GM21367 (cell line): ENCODE data around the gene FBXO2.

ENCODE experiments used
- ATAC-seq: cut with Tn5 transposase; IDR thresholded peaks from one replicate; pipeline ENCODE4 v1.9.1; 2021; ENCODE audit not compliant: unreplicated experiment

FBXO2 gene, protein sequence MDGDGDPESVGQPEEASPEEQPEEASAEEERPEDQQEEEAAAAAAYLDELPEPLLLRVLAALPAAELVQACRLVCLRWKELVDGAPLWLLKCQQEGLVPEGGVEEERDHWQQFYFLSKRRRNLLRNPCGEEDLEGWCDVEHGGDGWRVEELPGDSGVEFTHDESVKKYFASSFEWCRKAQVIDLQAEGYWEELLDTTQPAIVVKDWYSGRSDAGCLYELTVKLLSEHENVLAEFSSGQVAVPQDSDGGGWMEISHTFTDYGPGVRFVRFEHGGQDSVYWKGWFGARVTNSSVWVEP

DNA sequence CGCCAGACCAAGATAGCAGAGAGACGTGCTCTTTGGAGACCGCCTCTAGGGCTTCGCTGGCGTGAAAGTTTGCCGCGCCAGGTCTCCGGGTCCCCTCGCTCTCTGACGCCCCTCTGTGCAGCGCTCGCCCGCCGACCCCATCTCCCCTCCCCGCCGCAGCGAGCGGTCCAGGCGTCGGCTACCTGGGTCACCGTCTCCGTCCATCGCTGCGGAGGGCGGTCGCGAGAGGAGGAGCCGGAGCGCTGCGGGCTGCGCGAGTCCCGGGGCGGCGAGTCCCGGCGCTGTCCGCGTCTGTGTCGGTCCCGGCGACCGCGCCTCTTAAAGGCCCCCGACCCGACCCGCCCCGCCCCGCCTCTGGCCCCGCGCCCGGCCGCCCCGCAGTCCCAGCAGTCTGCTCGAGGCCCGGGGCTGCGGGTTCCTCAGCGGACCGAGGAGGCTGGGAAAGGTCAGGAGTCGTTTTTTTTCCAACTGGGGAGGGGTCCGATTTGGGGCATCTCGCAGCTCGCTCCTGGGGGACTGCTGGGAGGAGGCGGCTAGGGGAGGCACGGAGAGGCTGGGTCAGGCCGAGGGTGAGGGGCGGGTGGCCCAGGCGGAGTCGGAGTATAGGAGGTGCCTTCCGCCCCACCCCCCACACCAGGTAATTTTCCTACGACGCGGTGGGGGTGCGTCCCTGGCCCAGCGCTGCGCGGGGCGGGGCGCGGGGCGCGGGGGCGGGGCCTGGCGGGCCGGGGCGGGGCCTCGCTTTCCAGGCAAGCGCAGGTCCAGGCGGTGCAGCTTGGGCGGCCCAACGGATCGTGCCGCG, at the start of gene FBXO2, which contains the start of gene FBXO44:
Gene FBXO2 (minus strand): TSS at position 293 of the 802 bp plus-strand sequence. CDS start 89 bp downstream, at position 204.
Gene FBXO44 (plus strand): TSS at position 741 of the 802 bp plus-strand sequence. CDS start 959 bp downstream, outside the sequence.
- ATAC-seq: no peak

DNA sequence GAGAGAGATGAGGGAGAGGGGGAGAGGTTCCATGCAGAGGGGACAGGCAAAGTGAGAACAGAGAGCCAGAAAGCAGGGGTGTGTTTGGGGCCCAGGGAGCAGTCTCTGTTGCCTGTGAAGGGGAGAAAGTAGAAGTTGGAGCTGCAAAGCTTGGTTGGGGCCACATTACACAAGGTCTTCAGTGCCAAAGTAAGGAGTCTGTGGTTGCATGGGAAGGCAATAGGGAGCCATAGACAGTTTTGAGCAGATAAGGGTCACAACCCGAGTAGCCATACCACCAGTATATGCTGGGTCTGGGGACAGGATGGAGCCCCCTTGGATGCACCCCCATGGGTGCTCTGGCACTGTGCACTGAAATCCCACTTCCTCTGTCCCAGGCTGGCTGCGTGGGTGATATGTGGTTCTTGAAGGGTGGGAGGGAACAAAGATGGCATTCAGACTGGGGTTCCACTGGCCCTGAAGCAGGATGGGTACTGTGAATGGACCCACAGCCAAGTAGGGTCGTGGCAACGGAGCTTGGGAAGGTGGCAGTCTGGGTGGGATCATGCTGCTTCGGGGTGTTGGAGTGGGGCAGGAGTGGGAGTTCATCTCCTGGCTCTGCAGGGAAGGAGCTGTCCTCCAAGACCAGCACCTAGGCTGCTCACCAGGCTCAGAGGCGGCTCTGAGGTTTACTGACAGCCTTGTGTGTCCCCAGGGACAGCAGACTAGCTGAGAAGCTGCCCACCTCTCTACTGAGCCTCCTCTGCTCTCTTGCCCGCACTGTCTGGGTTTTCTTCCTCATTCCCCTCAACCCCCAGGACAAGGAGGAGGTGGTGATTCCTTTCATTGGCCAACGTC, 49.3 kb upstream of the FBXO2 start:
- no peak for ATAC-seq

DNA sequence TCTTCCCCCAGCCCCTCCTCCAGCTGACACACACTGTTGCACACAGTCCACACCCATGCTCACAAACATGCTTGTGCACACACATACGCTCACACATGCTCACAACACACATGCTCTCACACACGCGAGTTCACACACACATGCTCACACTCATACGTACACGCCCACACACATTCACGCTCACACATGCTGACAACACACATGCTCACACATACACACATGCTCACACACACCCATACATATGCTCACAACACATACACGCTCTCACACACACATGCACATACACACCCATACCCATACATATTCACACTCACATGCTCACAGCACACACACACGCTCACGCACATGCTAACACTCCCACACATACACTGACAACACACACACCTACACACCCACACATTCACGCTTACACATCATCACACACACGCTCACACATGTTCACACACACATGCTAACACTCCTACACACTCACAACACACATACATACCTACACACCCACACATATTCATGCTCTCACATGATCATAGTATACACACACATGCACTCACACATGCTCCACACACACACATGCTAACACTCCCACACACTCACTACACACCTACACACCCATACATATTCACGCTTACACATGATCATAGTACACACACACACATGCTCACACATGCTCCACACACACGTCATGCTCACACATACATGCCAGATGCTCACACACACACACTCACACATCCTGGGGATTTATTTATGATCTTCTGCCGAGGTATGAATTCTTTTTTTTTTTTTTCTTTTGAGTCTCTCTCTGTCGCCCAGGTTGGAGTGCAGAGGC, 48.0 kb upstream of the FBXO2 start:
- ATAC-seq: no peak

DNA sequence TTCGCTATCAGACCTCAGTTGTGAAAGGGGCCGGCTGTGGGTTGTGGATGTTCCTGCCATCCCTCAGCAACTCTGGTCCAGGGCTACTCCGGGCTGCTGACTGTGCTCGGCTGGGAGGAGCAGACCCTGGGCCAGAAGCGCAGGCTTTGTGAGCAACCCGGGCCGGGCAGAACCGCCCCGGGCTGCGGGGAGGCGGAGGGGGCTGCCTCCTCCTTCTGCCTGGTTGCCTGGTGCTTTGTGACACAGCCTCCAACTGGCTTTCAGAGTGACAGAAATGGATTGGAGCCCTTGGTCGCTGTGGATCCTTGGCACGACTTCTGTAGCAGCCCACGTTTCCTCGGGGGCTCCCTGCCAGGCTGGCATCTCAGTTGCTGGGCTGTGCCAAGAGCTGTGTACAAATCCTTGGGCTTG, 47.3 kb upstream of the FBXO2 start:
- ATAC-seq: no peak

DNA sequence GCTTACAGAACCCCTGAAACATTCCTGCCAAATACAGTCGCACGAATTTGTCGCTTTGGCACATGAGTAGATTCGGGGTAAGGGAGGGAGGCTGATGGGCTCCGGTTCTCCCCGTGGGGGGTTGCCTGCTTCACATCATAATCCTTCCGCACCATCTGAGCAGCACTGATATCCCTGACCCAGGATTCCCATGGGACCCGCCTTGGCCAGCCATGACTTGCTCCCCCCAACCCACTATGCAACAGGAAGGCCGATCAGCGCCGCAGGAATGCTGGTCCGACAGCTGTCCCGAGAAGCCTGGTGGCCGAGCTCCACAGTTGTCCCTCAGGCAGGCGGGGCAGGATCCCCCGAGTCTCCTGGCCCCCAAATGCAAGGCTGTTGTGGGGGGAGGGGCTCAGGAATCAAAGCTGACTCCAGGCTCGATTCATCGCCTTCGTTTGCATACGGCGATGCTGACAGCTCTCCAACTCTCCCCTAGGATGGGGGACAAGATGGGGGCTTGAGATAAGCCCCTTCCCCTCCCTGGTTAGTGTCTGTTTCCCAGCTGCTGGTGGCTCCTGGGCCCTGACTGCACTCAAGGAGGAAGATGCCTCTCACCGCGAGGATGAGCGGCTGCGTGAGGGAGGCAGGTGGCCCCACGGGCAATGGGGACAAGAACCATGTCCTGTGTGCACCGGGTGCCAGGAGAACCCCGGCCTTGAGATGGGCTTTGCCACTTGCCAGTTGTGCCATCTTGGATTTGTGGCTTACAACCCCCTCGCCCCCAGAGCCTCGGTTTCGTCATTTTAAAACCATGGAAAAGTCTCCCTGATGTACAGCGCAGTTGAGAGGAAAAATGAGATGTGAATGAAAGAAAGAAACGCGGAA, 46.6 kb upstream of the FBXO2 start:
- no peak for ATAC-seq

DNA sequence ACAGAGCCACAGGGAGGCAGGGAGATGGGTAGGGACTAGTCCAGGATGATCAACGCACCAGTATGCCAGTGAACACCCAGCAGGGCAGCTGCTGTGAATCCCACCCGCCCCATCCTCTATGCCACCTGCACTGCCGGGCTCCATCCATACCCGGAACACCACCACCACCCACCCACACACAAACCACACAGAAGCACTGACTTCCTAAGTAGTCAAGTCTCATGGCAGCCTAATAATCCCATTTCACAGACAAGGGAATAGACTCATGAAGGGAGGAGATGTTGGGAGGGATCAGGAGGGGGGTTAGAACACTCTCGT, 43.6 kb upstream of the FBXO2 start:
- ATAC-seq: no peak

DNA sequence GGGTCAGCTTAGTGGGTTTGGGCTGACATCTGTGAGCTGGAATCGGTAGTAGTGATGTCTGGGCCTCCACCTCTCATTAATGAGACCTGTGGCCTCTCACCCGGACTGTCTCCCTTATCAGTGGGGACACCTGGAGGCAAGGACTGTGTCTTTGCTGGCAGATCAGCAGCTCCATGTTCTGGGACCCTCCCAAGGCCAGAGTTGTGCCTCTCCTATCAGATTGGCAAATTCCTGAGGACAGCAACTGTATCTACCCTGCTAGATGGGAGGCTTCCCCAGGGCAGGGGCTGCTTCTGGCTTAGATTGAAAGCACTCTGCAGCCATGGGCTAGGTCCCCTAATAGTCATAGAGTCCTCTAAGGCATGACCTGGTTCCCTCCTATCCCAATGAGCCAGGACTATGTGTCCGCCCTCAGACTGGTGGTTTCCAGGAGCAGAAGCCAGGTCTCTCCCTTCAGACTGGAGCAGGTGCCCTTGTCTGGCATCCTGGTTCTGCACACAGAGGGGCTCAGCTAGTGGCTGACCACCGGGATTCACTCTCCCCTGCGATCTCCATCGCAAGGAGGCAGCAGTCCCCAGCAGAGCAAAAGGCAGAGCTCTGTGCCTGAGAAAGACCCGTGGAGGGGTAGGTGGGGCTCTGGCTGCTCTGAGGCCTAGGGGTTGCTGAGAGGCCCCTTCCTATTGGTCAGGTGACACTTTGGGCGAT, 43.1 kb upstream of the FBXO2 start:
- no peak for ATAC-seq

DNA sequence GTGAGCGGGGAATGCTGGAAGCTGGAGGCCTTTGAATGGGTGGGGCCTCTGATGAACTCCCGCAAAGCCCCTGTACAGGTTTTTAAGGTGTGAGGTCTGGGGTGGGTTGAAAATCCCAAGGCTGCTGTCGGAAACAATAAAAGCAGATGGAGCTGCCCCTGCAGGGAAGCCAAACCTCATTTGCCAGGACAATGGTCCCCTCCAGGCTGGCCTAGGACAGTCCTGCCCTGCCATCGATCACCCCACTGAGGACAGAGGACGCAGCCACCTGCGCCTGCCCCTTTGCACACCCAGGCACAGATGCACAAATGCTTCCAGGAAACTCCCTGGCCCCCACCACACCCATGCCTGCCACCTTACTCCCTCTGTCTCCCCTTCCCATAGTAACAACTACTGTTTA, 41.6 kb upstream of the FBXO2 start:
- ATAC-seq: no peak

DNA sequence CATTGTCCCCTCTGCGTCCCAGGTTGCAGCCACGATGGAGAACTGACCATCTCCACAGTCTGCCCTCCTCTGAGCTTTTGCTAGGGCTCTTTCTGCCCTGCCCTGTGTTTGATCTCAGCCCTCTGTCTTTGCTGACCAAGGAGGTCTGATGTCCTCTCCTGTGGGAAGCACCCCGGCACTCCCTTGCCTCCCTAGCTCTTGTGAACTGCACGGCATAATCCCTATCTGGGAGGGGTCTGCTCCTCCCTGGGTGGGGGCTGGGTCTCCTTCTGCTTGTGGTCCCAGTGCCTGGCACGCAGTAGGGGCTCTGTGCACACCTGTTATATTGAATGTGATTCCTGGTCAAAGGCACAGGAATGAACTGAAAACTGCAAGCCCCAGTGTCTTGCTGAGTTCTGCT, 39.7 kb upstream of the FBXO2 start:
- no peak for ATAC-seq

DNA sequence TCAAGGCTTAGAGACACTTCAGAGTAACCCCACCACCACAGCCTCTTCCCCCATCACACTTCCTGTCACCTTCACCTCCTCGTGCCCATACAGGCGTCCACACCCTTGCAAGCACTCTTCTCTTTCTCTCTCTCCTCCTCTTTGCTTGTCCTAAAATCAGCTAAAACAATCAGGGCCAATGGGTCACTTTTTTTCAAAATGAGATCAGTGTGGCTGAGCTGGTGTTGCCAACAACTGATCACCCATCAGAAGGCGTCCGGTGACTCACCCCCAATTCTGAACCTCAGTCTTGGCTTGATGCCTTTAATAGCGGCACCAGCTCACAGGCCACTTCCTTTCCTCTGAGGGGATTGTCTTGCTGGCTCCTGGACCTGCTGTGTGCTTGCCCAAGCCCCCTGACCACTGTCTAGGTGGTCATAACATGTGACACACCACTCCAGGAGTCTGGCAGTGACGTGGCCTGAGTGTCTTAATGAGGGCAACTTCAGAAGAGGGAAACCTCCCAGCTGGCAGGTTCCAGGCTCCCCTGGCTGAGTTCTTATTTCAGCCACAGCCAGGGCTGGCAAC, 38.9 kb upstream of the FBXO2 start:
- no peak for ATAC-seq

DNA sequence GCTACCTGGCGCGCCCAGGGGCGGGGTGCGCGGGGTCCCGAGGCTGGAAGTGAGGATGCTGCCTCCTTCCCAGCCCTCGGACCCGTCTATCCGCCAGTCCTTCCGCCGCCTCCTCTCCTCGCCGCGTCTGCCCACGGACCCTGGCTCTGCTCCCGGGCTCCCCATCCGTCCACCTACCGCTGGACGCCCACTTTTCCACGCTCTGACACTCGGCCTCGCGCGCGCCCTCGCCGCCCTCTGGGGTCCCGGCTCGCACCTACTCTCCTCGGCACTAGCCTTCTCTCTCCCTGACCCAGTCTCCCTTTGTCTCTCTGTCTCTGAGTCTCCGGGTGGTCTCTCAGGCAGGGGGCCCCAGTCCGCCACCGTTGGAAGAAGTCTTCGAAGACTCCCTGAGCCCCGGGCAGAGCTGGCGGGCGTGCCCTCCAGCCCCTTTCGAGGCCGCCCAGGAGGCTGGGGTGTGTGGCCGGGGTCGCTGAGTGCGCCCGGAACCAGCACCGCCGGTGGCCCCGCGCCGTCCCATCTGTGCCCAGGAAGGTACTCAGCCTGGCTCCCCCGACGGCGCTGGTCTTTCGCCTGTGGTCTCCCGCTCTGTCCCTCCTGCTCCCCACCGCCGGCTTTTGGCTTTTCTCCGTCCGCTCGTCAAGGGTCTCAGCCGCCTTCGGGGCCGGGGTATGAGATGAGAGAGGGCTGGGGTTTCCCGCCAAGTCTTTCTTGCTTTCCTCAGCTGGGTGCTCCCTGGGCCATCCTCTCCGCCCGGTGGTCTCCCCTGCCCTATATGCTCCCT, 37.9 kb upstream of the FBXO2 start:
- no peak for ATAC-seq

DNA sequence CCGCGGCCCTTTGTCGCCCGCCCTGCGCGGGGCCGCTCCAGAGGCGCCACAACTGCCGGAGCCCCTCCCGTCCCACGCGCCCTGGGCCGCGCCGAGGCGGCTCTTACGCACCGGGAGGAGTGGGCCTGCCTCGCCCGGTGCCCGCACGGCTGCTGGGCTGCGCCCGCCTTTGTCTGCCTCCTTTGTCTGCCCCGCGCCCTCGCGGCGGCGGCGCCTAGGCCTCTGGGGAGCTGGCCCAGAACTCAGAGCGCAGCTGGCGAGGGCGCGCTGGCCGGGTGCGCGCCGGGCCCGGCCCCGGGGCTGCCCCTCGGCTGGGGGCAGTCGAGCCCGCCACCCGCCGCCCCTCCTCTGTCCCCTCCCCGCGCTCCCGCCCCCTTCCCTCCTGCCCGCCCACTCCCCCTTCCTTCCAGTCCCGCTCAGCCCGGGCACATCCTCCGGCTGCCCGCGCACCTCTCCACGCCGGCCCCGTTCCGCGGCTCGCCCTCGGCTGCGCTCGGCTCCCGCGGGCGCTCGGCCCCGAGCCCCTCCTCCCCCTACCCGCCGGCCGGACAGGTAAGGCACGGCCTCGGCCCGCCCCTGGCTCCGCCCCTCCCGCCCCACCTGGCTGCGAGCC, 37.2 kb upstream of the FBXO2 start, which contains the start of gene DRAXIN:
Gene DRAXIN (plus strand): TSS at position 409 of the 613 bp plus-strand sequence. CDS start 14,549 bp downstream, outside the sequence.
- ATAC-seq: no peak

DNA sequence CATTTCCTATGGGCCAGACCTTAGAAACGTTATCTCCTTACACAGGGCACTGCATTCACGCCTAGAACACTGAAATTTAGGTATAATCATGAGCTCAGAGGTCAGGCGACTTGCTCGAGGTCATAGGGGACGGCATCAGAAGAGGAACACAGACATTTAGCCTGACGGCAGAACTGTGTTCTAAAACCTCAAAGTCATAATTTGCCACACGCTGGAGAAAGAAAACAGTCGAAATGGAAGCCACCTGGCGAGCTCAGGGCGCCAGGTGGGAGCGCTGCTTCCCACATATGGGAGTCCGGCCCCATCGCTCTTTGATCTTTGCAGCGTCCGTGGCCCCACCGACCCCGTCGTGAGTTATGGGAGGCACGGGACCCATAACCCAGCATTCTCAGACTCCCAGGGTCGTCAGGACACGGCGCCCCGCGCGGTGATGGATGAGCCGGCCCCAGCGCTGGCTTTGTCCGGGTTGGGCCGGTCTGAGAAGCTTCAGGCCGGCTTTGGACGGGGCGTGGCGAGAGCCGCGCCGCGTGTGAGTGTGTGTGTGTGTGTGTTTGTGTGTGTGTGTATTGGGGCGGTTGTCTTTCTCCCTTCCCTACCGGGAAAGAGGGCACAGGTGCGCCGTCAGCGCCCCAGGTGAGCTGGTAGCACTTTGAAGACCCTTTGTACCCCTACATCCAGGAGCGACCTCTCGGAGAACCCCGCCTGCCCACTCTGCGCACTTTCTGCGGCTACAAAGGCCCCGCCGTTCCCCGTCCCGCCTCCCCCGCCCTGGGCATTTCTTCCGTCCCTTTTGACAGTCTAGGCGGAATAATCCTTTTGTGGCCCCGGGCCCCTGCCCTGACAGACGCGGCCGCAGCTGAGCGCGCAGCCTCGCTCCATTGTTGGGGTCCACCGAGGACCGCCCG, 36.4 kb upstream of the FBXO2 start:
- ATAC-seq: no peak

DNA sequence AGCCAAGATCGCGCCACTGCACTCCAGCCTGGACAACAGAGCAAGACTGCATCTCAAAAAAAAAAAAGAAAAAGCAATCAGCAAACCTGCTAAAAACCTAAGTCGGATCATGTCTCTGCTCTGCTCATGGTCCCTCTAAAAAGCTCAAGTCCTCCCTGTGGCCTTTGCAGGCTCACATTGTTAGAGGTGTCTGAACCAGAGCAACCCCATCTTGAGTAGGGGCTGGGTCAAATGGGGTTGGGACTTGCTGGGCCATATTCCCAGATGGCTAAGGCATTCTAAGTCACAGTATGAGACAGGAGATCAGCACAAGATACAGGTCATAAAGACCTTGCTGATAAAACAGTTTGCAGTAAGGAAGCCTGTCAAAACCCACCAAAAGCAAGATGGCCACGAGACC, 34.3 kb upstream of the FBXO2 start:
- no peak for ATAC-seq

DNA sequence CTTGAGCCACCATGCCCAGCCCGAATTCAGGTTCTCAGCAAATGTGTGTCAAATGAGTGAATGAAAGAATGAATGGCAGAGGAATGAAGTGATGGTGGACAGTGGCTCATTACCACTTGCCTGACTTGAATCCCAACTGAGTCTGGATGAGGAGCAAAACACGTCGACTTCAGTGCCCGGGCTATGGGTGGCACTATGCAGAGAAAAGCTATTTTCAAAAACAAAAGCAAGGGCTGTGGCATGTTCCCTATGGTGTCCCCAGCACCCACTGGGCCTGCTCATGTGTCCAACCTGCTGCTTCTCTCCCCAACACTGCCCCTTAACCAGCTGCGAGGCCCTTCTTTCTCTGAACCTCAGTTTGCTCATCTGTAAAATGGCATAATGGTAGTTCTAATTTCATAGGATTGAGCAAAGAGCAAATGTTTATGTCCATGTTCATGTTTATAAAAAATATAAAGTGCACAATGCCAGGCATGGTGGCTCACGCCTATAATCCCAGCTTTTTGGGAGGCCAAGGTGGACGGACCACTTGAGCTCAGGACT, 31.1 kb upstream of the FBXO2 start:
- ATAC-seq: no peak

DNA sequence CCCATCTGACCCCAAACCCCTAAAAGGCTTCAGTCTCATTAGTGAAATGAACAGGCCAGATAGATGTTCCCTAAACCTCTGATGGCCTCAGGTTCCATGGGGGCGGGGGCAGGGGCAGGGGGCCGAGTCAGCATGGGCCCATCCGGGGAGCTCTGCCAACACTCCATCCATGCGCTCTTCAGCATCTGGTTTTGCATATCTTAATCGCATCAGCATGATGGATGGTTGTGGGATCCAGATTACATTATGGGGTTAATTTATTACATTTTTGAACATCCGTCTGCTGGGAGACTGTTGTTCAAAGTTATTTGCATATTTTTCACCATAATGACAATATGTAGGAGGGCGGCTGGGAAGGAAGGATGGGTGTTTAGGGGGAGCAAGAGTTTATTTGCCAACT, 29.8 kb upstream of the FBXO2 start:
- ATAC-seq: no peak
